Hepatocyte (in vitro differentiated cells): ENCODE measurements around the gene ZBTB16.

Source experiments
- EZH2phosphoT487 ChIP-seq: fragments of 200-600 bp; sonication (generic); IDR thresholded peaks from one replicate; pipeline ENCODE4 v1.6.1; 2018; ENCODE audit warnings: antibody characterized with exemption, mild to moderate bottlenecking, low read depth, moderate library complexity; ENCODE audit not compliant: unreplicated experiment, severe bottlenecking
- TF ChIP-seq, protein P1 (sequence below): fragments of 200-600 bp; sonication (generic); IDR thresholded peaks from 2 replicates; pipeline ENCODE4 v1.5.1; 2016; ENCODE audit warnings: antibody characterized with exemption, mild to moderate bottlenecking; ENCODE audit not compliant: poor library complexity

DNA sequence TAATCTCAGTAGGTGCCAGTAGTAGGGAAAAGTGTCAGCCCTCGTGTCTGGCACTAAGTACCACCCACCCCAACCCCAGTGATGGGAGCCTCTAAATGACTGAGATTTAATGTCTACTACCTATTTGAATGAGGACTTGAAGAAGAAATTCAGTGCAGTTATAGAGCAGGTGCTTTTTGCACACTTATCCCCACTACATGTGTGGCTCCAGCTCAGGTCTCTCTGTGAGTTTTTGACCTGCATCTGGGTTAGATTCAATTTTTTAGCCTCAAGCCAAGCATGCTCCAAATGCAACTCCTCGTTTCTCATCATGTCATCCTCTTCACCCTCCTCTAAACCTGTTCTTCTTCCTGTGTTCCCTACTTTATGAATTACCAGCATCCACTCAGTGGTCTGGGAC, 211.8 kb downstream of the ZBTB16 start:
- TF ChIP-seq EZH2phosphoT487: no peak
- TF ChIP-seq, protein P1, sequence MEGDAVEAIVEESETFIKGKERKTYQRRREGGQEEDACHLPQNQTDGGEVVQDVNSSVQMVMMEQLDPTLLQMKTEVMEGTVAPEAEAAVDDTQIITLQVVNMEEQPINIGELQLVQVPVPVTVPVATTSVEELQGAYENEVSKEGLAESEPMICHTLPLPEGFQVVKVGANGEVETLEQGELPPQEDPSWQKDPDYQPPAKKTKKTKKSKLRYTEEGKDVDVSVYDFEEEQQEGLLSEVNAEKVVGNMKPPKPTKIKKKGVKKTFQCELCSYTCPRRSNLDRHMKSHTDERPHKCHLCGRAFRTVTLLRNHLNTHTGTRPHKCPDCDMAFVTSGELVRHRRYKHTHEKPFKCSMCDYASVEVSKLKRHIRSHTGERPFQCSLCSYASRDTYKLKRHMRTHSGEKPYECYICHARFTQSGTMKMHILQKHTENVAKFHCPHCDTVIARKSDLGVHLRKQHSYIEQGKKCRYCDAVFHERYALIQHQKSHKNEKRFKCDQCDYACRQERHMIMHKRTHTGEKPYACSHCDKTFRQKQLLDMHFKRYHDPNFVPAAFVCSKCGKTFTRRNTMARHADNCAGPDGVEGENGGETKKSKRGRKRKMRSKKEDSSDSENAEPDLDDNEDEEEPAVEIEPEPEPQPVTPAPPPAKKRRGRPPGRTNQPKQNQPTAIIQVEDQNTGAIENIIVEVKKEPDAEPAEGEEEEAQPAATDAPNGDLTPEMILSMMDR: no peak
